ENCODE data around the gene MOB2. TPM values are rescaled to one million over a fixed set of nuclear protein-coding genes. Genes with fewer than 3 reads are reported as not detected.

MOB2 gene
- total and polyA plus RNA-seq, 4 donors = 32.4 to 104 (median 58.5) TPM

Other genes starting within 250 kb of the MOB2 start
- 10 to 100 TPM; 49.1 to 52.1 TPM for gene TOLLIP, start 177.1 kb downstream of the MOB2 start, total RNA-seq
- 10 to 100 TPM; 20.0 to 20.7 TPM for gene TOLLIP, start 177.1 kb downstream of the MOB2 start, polyA plus RNA-seq
- gene BRSK2, start 96.8 kb downstream of the MOB2 start, total RNA-seq = 1 to 10 TPM in 1 of 2 donors, under 1 TPM in 1; 0.55 to 1.0 TPM
- gene BRSK2, start 96.8 kb downstream of the MOB2 start, polyA plus RNA-seq = under 1 TPM; 0.61 to 0.63 TPM
- gene DUSP8, start 85.5 kb upstream of the MOB2 start, total RNA-seq = 10 to 100 TPM in 1 of 2 donors, 1 to 10 TPM in 1; 9.4 to 39.3 TPM
- 1 to 10 TPM; 2.3 to 6.5 TPM for gene DUSP8, start 85.5 kb upstream of the MOB2 start, polyA plus RNA-seq
- gene KRTAP5-1, start 98.5 kb upstream of the MOB2 start, total RNA-seq = not detected
- not detected for gene KRTAP5-1, start 98.5 kb upstream of the MOB2 start, polyA plus RNA-seq
- gene KRTAP5-2, start 111.5 kb upstream of the MOB2 start, total RNA-seq = not detected
- not detected for gene KRTAP5-2, start 111.5 kb upstream of the MOB2 start, polyA plus RNA-seq
- gene KRTAP5-3, start 121.7 kb upstream of the MOB2 start, total RNA-seq = not detected
- not detected for gene KRTAP5-3, start 121.7 kb upstream of the MOB2 start, polyA plus RNA-seq
- gene KRTAP5-4, start 135.4 kb upstream of the MOB2 start, total RNA-seq = not detected
- not detected for gene KRTAP5-4, start 135.4 kb upstream of the MOB2 start, polyA plus RNA-seq
- gene KRTAP5-5, start 143.0 kb upstream of the MOB2 start, total RNA-seq = not detected
- not detected for gene KRTAP5-5, start 143.0 kb upstream of the MOB2 start, polyA plus RNA-seq
- gene KRTAP5-6, start 210.4 kb upstream of the MOB2 start, total RNA-seq = not detected
- gene KRTAP5-6, start 210.4 kb upstream of the MOB2 start, polyA plus RNA-seq = not detected